ENCODE measurements around the gene PTS. TPM values are rescaled to one million over a fixed set of nuclear protein-coding genes. Genes with fewer than 3 reads are reported as not detected.

PTS gene
- total and polyA plus RNA-seq, 9 of the 15 experiments (the other 6 are each of a cell fraction or from before 2014, with no cell fraction given) = 27.1 to 72.7 (median 41.1) TPM

- TF ChIP-seq ATF7 (IDR thresholded peaks at IDR 0.05) = no peak
Measured at GRCh38 chr11:112268406-112268805, 42.2 kb downstream of the PTS start (continued).

- ChIA-PET POLR2A (interaction anchor here (1.0 kb wide), 1 partner anchor 10 kb away, joined by 3 read pairs; no protein-coding TSS in a partner anchor), CTCF (ENCODE audit: low intra/inter-chr PET ratio) (no interaction called here)
- Histone ChIP-seq H3K9ac (ENCODE audit: insufficient read depth in 1 of 2, low read depth in 2 of 2, low read length in 2 of 2) (no peak overlapping the region), H3K36me3 (ENCODE audit: control insufficient read depth, insufficient read depth, low read length) (no peaks in the 10 kb centered on the region), H3K4me1 (replicated peaks in 1 of 2; ENCODE audit: control insufficient read depth in 2 of 2, insufficient read depth in 2 of 2, low read length in 2 of 2) (peaks cover 0 to 13% of the 10 kb centered on the region in 2 experiments; a peak in 4 of 5 replicates), H3K27ac (ENCODE audit: extremely low read depth, low read depth, low read length) (no peak overlapping the region), H3K4me2 (ENCODE audit: insufficient read depth, low read length) (no peak overlapping the region), H2AFZ (ENCODE audit: low read depth, low read length) (peak overlapping the region; percentile 27; the same call in 1 of the 2 replicates), H3K4me3 (no peak overlapping the region), H3K9me3 (replicated peaks; ENCODE audit: control insufficient read depth, insufficient read depth, low read depth, low read length) (no peaks in the 10 kb centered on the region), H3K79me2 (ENCODE audit: control insufficient read depth, insufficient read depth, low read length) (no peaks in the 10 kb centered on the region), H3K27me3 (ENCODE audit: control insufficient read depth in 2 of 2, insufficient read depth in 2 of 2, low read length in 2 of 2) (no peaks in the 10 kb centered on the region; a peak in 1 of 5 replicates), H4K20me1 (replicated peaks; ENCODE audit: control insufficient read depth, insufficient read depth, low read length) (no peaks in the 10 kb centered on the region), H3K9me1 (ENCODE audit: control insufficient read depth, insufficient read depth, low read length) (no peaks in the 10 kb centered on the region)
- ATAC-seq (no peak), FAIRE-seq (no peak), DNase-seq (ENCODE audit: extremely low read depth in 1 of 4, low spot score in 3 of 4) (no peak)
- BruUV-seq (replicated peaks) = no TSS peak
- in situ Hi-C loops (cut with MboI) = no loop called here
- WGBS (ENCODE audit: insufficient coverage, low coverage, missing lambda C conversion rate) = 30% methylated on average over 6 of the region's 6 CpGs
- intact Hi-C loops (cut with micrococcal nuclease) = no loop called here
- TF ChIP-seq CBX1 (IDR thresholded peaks at IDR 0.05; ENCODE audit: low read depth) (no peak), ATF3 (IDR thresholded peaks at IDR 0.05) (no peak), ATF3 (CRISPR knock-in tag; conservative IDR thresholded peaks at IDR 0.05) (no peak), SREBF2 (CRISPR knock-in tag; IDR thresholded peaks at IDR 0.05) (no peak), MYBL2 (IDR thresholded peaks at IDR 0.05; ENCODE audit: low read depth) (no peak), MYBL2 (CRISPR knock-in tag; IDR thresholded peaks at IDR 0.05; ENCODE audit: borderline replicate concordance) (no peak), EZH2 (IDR thresholded peaks at IDR 0.05; ENCODE audit: borderline replicate concordance, low read depth, low read length) (no peak), MAFK (IDR thresholded peaks at IDR 0.05; ENCODE audit: low read length) (no peak), ZNF253 (CRISPR knock-in tag; conservative IDR thresholded peaks at IDR 0.05) (no peak), GABPA (tag; conservative IDR thresholded peaks at IDR 0.05; ENCODE audit: low read depth) (no peak), CHCHD3 (CRISPR knock-in tag; IDR thresholded peaks at IDR 0.05) (no peak), RBM17 (IDR thresholded peaks at IDR 0.05; ENCODE audit: borderline replicate concordance, low read depth, low read length) (no peak), ARID4B (CRISPR knock-in tag; IDR thresholded peaks at IDR 0.05) (no peak), ZNF23 (CRISPR knock-in tag; IDR thresholded peaks at IDR 0.05) (no peak), BRD9 (IDR thresholded peaks at IDR 0.05; ENCODE audit: low read depth, partially characterized antibody) (no peak), ZNF263 (CRISPR knock-in tag; IDR thresholded peaks at IDR 0.05; ENCODE audit: borderline replicate concordance) (no peak), ZNF696 (CRISPR knock-in tag; conservative IDR thresholded peaks at IDR 0.05) (no peak), ADNP (tag; IDR thresholded peaks at IDR 0.05) (no peak)
Measured at GRCh38 chr11:112269139-112269538, 42.9 kb downstream of the PTS start.

Data from K562 (cell line).